CD14-positive monocyte (primary cell): ENCODE results near the gene FOS. TPM values are rescaled to one million over a fixed set of nuclear protein-coding genes. Genes with fewer than 3 reads are reported as not detected.

Experiments
- DNase-seq, 3 donors: peaks; one replicate each; pipeline ENCODE4 v3.0.0-alpha.2; 2011 to 2022
- H2AFZ ChIP-seq: 2 replicates; pipeline ENCODE4 v1.6.0; 2012; ENCODE audit warnings: mild to moderate bottlenecking, low read depth, low read length, inconsistent platforms; ENCODE audit not compliant: insufficient read depth, poor library complexity, severe bottlenecking
- H3K27ac ChIP-seq, 2 donors: 1 replicate in 1 of 2; 2 replicates in 1 of 2; pipeline ENCODE4 v1.5.1; 2012 to 2013; ENCODE audit warnings: low read length in 2 of 2, control low read depth in 1 of 2, inconsistent platforms in 1 of 2, low read depth in 1 of 2, mild to moderate bottlenecking in 1 of 2
- H3K27me3 ChIP-seq, 2 donors: one replicate each; pipeline versions ENCODE4 v1.6.0 to v1.6.1; 2011 to 2013; ENCODE audit warnings: low read length in 2 of 2; ENCODE audit not compliant: control insufficient read depth in 2 of 2, insufficient read depth in 2 of 2
- H3K36me3 ChIP-seq, 2 donors: replicated peaks in 1 of 2; 1 replicate in 1 of 2; 2 replicates in 1 of 2; pipeline versions ENCODE4 v1.5.1 to v1.6.1; 2012 to 2013; ENCODE audit warnings: low read length in 2 of 2, control low read depth in 1 of 2, inconsistent platforms in 1 of 2, mild to moderate bottlenecking in 1 of 2; ENCODE audit not compliant: insufficient read depth in 2 of 2, control insufficient read depth in 1 of 2
- H3K4me1 ChIP-seq, 2 donors: 1 replicate in 1 of 2; 2 replicates in 1 of 2; pipeline versions ENCODE4 v1.5.1 to v1.6.1; 2012 to 2013; ENCODE audit warnings: low read length in 2 of 2, control low read depth in 1 of 2, inconsistent platforms in 1 of 2, mild to moderate bottlenecking in 1 of 2, moderate library complexity in 1 of 2; ENCODE audit not compliant: insufficient read depth in 2 of 2, control insufficient read depth in 1 of 2
- H3K4me2 ChIP-seq: replicated peaks from 2 replicates; pipeline ENCODE3; 2012; ENCODE audit warnings: low read length, moderate library complexity, mild to moderate bottlenecking; ENCODE audit not compliant: poor library complexity, severe bottlenecking; ENCODE audit errors: extremely low read depth
- H3K4me3 ChIP-seq, 3 experiments: fragments of 200-600 bp in 1 of 3; sonication (generic) in 1 of 3; replicated peaks in 1 of 3; 1 replicate in 2 of 3; 2 replicates in 1 of 3; pipeline ENCODE4 v1.5.1; 2011 to 2013; ENCODE audit warnings: low read length in 3 of 3, mild to moderate bottlenecking in 3 of 3, control low read depth in 2 of 3, low read depth in 2 of 3, inconsistent platforms in 1 of 3, moderate library complexity in 1 of 3
- H3K79me2 ChIP-seq: 2 replicates; pipeline ENCODE4 v1.6.0; 2012; ENCODE audit warnings: mild to moderate bottlenecking, control low read depth, inconsistent platforms, low read length, moderate library complexity; ENCODE audit not compliant: insufficient read depth
- H3K9ac ChIP-seq: 2 replicates; pipeline ENCODE4 v1.6.0; 2017; ENCODE audit warnings: low read length, mild to moderate bottlenecking; ENCODE audit not compliant: insufficient read depth, poor library complexity, severe bottlenecking
- H3K9me3 ChIP-seq, 2 donors: replicated peaks in 1 of 2; 1 replicate in 1 of 2; 2 replicates in 1 of 2; pipeline versions ENCODE4 v1.5.1 to v1.6.1; 2012 to 2013; ENCODE audit warnings: low read length in 2 of 2, control low read depth in 1 of 2; ENCODE audit not compliant: control insufficient read depth in 1 of 2, insufficient read depth in 1 of 2
- H4K20me1 ChIP-seq: 2 replicates; pipeline ENCODE4 v1.6.0; 2012; ENCODE audit warnings: mild to moderate bottlenecking, low read length, control low read depth, moderate library complexity; ENCODE audit not compliant: insufficient read depth
- H3K27ac Mint-ChIP-seq, 7 donors: one replicate each; pipeline ENCODE4 v1.8.0; 2020; ENCODE audit warnings: mild to moderate bottlenecking in 7 of 7, mixed read lengths in 7 of 7, moderate library complexity in 6 of 7, inconsistent platforms in 2 of 7
- H3K27me3 Mint-ChIP-seq, 3 donors: one replicate each; pipeline ENCODE4 v1.8.0; 2021 to 2022; ENCODE audit warnings: low read depth in 3 of 3, mild to moderate bottlenecking in 3 of 3, mixed read lengths in 3 of 3, moderate library complexity in 3 of 3, inconsistent platforms in 1 of 3
- H3K36me3 Mint-ChIP-seq, 2 donors: one replicate each; pipeline ENCODE4 v1.8.0; 2020; ENCODE audit warnings: mixed read lengths in 2 of 2, inconsistent platforms in 1 of 2, mild to moderate bottlenecking in 1 of 2
- H3K4me1 Mint-ChIP-seq: one replicate; pipeline ENCODE4 v1.8.0; 2020; ENCODE audit warnings: mild to moderate bottlenecking, mixed read lengths
- H3K4me3 Mint-ChIP-seq, 2 donors: one replicate each; pipeline ENCODE4 v1.8.0; 2020; ENCODE audit warnings: mild to moderate bottlenecking in 2 of 2, mixed read lengths in 2 of 2, moderate library complexity in 1 of 2
- H3K9me3 Mint-ChIP-seq, 7 donors: one replicate each; pipeline ENCODE4 v1.8.0; 2020 to 2022; ENCODE audit warnings: mixed read lengths in 7 of 7, mild to moderate bottlenecking in 6 of 7, moderate library complexity in 6 of 7, inconsistent platforms in 2 of 7
- WGBS: methylation state at CpG from one replicate; pipeline ENCODE4 v1.1.5; 2013; ENCODE audit warnings: missing lambda C conversion rate; ENCODE audit not compliant: insufficient coverage; 5-methylcytosine and 5-hydroxymethylcytosine counted together
- intact Hi-C, 2 donors: fragments of 100-400 bp; cut with micrococcal nuclease; formaldehyde crosslinking; loops; one replicate each; pipeline versions ENCODE4 v1.15.0 to v1.15.1; 2023
- polyA plus RNA-seq, 3 donors: library from polyadenylated mRNA; depleted of rRNA in 1 of 3; unstranded in 2 of 3; stranded (reverse) in 1 of 3; fragments of 300-500 nt in 2 of 3; fragments of >200 nt in 1 of 3; fragmentation: Illumina TruSeq in 2 of 3; gene quantifications; 1 replicate in 2 of 3; 2 replicates in 1 of 3; pipeline ENCODE4 v1.2.3, GENCODE V29; 2012 to 2021
- TF ChIP-seq, protein P1 (sequence below): fragments of 200-600 bp; IDR thresholded peaks from one replicate; pipeline ENCODE4 v1.8.0; 2022; ENCODE audit warnings: antibody characterized with exemption, mild to moderate bottlenecking

Gene FOS
- polyA plus RNA-seq, 3 donors, result 4,403 to 5,159 (median 4,841) TPM

DNA sequence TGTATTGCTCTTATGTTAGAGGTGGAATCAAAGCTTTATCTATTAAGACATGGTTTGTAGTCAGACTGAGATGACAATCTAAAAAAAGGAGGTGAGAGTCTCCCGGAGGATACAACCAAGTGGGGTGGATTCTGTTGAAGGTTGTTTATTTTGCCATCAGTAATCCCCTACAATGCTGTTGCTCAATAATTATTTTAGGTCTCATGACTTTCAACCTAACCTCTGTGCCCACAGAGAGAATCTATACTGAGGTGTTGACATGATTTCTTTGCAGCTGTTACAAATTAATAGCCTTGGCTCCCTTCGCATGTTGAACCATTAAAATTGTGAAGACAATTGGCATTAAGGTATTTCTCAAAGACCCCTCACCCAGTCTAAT, 28.7 kb upstream of the FOS start:
- Mint-ChIP-seq H3K4me1 (peaks cover 34% of the 10 kb centered on the region), H3K27ac (no peak overlapping the region), H3K4me3 (no peak overlapping the region), H3K27me3 (peaks cover 0 to 2% (median 1%) of the 10 kb centered on the region in 3 donors), H3K36me3 (no peaks in the 10 kb centered on the region), H3K9me3 (peaks cover 0 to 2% (median 0%) of the 10 kb centered on the region in 7 donors)
- H3K79me2 ChIP-seq, result no peaks in the 10 kb centered on the region
- intact Hi-C loops, result loop anchor here in 1 of 2 donors (5.0 kb wide), 1 partner anchor 43 kb away; no protein-coding TSS in a partner anchor
- H3K4me1 ChIP-seq, result peaks cover 8 to 16% of the 10 kb centered on the region in 2 donors
- H3K27ac ChIP-seq, result no peak overlapping the region
- H3K4me2 ChIP-seq, result no peak overlapping the region
- H3K36me3 ChIP-seq, result no peaks in the 10 kb centered on the region
- WGBS, result no CpG with 5 or more reads among the region's 2 CpGs
- no peaks in the 10 kb centered on the region for H3K27me3 ChIP-seq
- H3K4me3 ChIP-seq, result no peak overlapping the region
- TF ChIP-seq, protein P1, sequence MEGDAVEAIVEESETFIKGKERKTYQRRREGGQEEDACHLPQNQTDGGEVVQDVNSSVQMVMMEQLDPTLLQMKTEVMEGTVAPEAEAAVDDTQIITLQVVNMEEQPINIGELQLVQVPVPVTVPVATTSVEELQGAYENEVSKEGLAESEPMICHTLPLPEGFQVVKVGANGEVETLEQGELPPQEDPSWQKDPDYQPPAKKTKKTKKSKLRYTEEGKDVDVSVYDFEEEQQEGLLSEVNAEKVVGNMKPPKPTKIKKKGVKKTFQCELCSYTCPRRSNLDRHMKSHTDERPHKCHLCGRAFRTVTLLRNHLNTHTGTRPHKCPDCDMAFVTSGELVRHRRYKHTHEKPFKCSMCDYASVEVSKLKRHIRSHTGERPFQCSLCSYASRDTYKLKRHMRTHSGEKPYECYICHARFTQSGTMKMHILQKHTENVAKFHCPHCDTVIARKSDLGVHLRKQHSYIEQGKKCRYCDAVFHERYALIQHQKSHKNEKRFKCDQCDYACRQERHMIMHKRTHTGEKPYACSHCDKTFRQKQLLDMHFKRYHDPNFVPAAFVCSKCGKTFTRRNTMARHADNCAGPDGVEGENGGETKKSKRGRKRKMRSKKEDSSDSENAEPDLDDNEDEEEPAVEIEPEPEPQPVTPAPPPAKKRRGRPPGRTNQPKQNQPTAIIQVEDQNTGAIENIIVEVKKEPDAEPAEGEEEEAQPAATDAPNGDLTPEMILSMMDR, result no peak
- H4K20me1 ChIP-seq, result no peaks in the 10 kb centered on the region
- H2AFZ ChIP-seq, result peak overlapping the region; percentile 42
- DNase-seq, result no peak
- no peaks in the 10 kb centered on the region for H3K9me3 ChIP-seq
- no peak overlapping the region for H3K9ac ChIP-seq

DNA sequence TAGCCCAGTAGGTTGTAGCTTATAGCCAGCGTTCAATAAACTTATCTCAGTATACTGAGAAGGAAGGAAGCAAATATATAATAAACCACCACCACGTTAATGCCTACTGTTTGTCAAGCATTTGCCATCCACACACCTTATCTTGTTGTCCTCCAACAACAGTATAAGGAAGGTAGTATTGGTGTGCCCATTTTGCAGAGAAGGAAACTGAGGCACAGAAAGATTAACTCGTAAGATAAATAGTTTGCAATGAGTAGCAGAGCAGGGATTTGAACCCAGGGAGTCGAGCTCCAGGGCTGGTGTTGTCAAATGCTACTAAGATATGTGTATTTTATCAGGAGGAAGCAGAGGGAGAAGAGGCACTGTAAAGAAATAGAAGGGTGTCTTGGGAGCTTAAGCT, 27.8 kb upstream of the FOS start:
- no peak overlapping the region for H3K4me3 ChIP-seq
- no peak overlapping the region for H2AFZ ChIP-seq
- H3K27ac ChIP-seq, result no peak overlapping the region
- no peak for DNase-seq
- WGBS, result 96% methylated on average over 2 of the region's 4 CpGs
- Mint-ChIP-seq H3K27ac (peak overlapping the region in 4 of 7 donors; percentile 6 to 83 (median 58)), H3K36me3 (no peaks in the 10 kb centered on the region), H3K27me3 (peaks cover 0 to 2% (median 1%) of the 10 kb centered on the region in 3 donors), H3K4me3 (no peak overlapping the region), H3K9me3 (peaks cover 0 to 2% (median 0%) of the 10 kb centered on the region in 7 donors), H3K4me1 (peaks cover 36% of the 10 kb centered on the region)
- peaks cover 8 to 16% of the 10 kb centered on the region in 2 donors for H3K4me1 ChIP-seq
- no peaks in the 10 kb centered on the region for H3K27me3 ChIP-seq
- intact Hi-C loops, result no loop called here
- H3K36me3 ChIP-seq, result no peaks in the 10 kb centered on the region
- no peaks in the 10 kb centered on the region for H3K79me2 ChIP-seq
- TF ChIP-seq, protein P1, result no peak
- no peaks in the 10 kb centered on the region for H4K20me1 ChIP-seq
- H3K9me3 ChIP-seq, result no peaks in the 10 kb centered on the region
- no peak overlapping the region for H3K4me2 ChIP-seq
- H3K9ac ChIP-seq, result no peak overlapping the region
